AG04450 (cell line): ENCODE data around the gene ASPSCR1. TPM values are rescaled to one million over a fixed set of nuclear protein-coding genes. Genes with fewer than 3 reads are reported as not detected.
A peak's percentile ranks its signal among the peaks of the same experiment; 100 is the strongest.
"Not testable (repeated sequence)": the region's sequence is repeated elsewhere in the genome, so short reads cannot be mapped to it uniquely, and the experiment has no call there.

ENCODE experiments used
- CTCF ChIA-PET: fragments of 300-600, 350-600 bp; formaldehyde crosslinking; extraction: SDS; loops from one replicate; lab custom pipeline; 2022; ENCODE audit warnings: antibody characterized with exemption, inconsistent platforms; lab: Charles Lee
- POLR2A ChIA-PET: fragments of 350-600 bp; formaldehyde crosslinking; extraction: SDS; loops from one replicate; lab custom pipeline; 2021; ENCODE audit warnings: antibody characterized with exemption, inconsistent platforms; lab: Yijun Ruan, JAX
- DNase-seq: peaks from one replicate; pipeline ENCODE4 v3.0.0-alpha.2; 2011; ENCODE audit warnings: low read depth, low spot score
- H3K27ac ChIP-seq: one replicate; pipeline ENCODE4 v1.5.1; 2012; ENCODE audit warnings: low read depth, low read length, control low read depth
- H3K27me3 ChIP-seq: one replicate; pipeline ENCODE4 v1.6.0; 2012; ENCODE audit warnings: low read length; ENCODE audit not compliant: control insufficient read depth, insufficient read depth
- H3K4me3 ChIP-seq: 2 replicates; pipeline ENCODE4 v1.5.1; 2011; ENCODE audit warnings: mild to moderate bottlenecking, low read depth, low read length, control low read depth
- H3K9me3 ChIP-seq: 2 replicates; pipeline ENCODE4 v1.5.1; 2012; ENCODE audit warnings: low read length; ENCODE audit not compliant: control insufficient read depth, insufficient read depth
- CTCF ChIP-seq: IDR thresholded peaks from 2 replicates; pipeline ENCODE4 v1.5.1; 2011; ENCODE audit warnings: low read depth, low read length, control low read depth, inconsistent platforms
- polyA plus RNA-seq: library from polyadenylated mRNA; depleted of rRNA; stranded (reverse); fragments of >200 nt; gene quantifications from 2 replicates; pipeline ENCODE4 v1.2.3, GENCODE V29; 2011

Gene ASPSCR1
- polyA plus RNA-seq, 1 experiment, result 7.1 TPM

GRCh38 chr17:82037092-82037888 lies 59.9 kb downstream of the ASPSCR1 start, which contains the start of gene DCXR:
Gene DCXR, minus strand, starts transcription at chr17:82037697. Its CDS starts 15 bp downstream, at chr17:82037682.
- ChIA-PET POLR2A (interaction anchor here (0.6 to 1.4 kb wide), 11 partner anchors 14 to 192 kb away, joined by 3 to 10 read pairs (median 3); partner anchors contain the start of genes CENPX, FASN, GPS1 and LRRC45), CTCF (interaction anchor here (0.5 to 1.3 kb wide), 13 partner anchors 8 to 852 kb away, joined by 3 to 7 read pairs (median 3); partner anchors contain the start of genes CENPX and LRRC45)
- Histone ChIP-seq H3K27ac (peak within 1 kb of the TSS; percentile 61), H3K4me3 (peak within 1 kb of the TSS; percentile 74), H3K9me3 (no peaks in the 10 kb centered on the region; the same call in 1 of the 2 replicates), H3K27me3 (no peaks in the 10 kb centered on the region)
- TF ChIP-seq CTCF, result peak; percentile 57
- DNase-seq, result peak; percentile 76

- ChIA-PET CTCF (interaction anchor here (0.5 to 1.3 kb wide), 12 partner anchors 9 to 852 kb away, joined by 3 to 7 read pairs (median 4); partner anchors contain the start of genes CENPX and LRRC45), POLR2A (interaction anchor here (0.6 to 1.4 kb wide), 11 partner anchors 14 to 192 kb away, joined by 3 to 10 read pairs (median 3); partner anchors contain the start of genes CENPX, FASN, GPS1 and LRRC45)
- no peak for TF ChIP-seq CTCF
- Histone ChIP-seq H3K27ac (no peak overlapping the region), H3K27me3 (no peaks in the 10 kb centered on the region), H3K4me3 (peak overlapping the region; percentile 47), H3K9me3 (no peaks in the 10 kb centered on the region; the same call in 1 of the 2 replicates)
- DNase-seq, result no peak
These were observed 60.4 kb downstream of the ASPSCR1 start for GRCh38 chr17:82037889-82038195.

- H3K27me3 ChIP-seq, DNase-seq, POLR2A ChIA-PET, H3K27ac ChIP-seq, H3K4me3 ChIP-seq, H3K9me3 ChIP-seq: not testable (repeated sequence)
- CTCF ChIA-PET, result interaction anchor here (2.0 kb wide), 1 partner anchor 8 kb away, joined by 4 read pairs; no protein-coding TSS in a partner anchor
These were observed 61.5 kb downstream of the ASPSCR1 start for GRCh38 chr17:82038796-82039409.

- POLR2A ChIA-PET, result no interaction called here
- no peak for TF ChIP-seq CTCF
These were observed 62.4 kb downstream of the ASPSCR1 start for GRCh38 chr17:82039695-82040299.

GRCh38 chr17:82041144-82041814 lies 63.9 kb downstream of the ASPSCR1 start:
- no peak for DNase-seq
- no peaks in the 10 kb centered on the region for H3K27me3 ChIP-seq
- H3K9me3 ChIP-seq, result no peaks in the 10 kb centered on the region; the same call in 1 of the 2 replicates
- ChIA-PET CTCF (no interaction called here), POLR2A (no interaction called here)
- no peak overlapping the region for H3K4me3 ChIP-seq
- TF ChIP-seq CTCF, result no peak
- no peak overlapping the region for H3K27ac ChIP-seq

More at GRCh38 chr17:82039695-82040299, 62.4 kb downstream of the ASPSCR1 start:
- CTCF ChIA-PET, result interaction anchor here (2.0 kb wide), 1 partner anchor 9 kb away, joined by 4 read pairs; no protein-coding TSS in a partner anchor
- H3K27ac ChIP-seq, result no peak overlapping the region
- DNase-seq, result no peak
- H3K9me3 ChIP-seq, result no peaks in the 10 kb centered on the region; the same call in 1 of the 2 replicates
- H3K4me3 ChIP-seq, result no peak overlapping the region
- H3K27me3 ChIP-seq, result no peaks in the 10 kb centered on the region
